ENCODE measurements around the gene HNF4A.

HNF4A gene

GRCh38 chr20:44426879-44427790 lies 71.6 kb downstream of the HNF4A start:
- DNase-seq = no peak

- DNase-seq = no peak
Measured at GRCh38 chr20:44427804-44428173, 72.3 kb downstream of the HNF4A start.

GRCh38 chr20:44428174-44429016 lies 72.9 kb downstream of the HNF4A start:
- DNase-seq = no peak

GRCh38 chr20:44429017-44429339 lies 73.5 kb downstream of the HNF4A start:
- DNase-seq = no peak

- no peak for DNase-seq
Measured at GRCh38 chr20:44429419-44430269, 74.1 kb downstream of the HNF4A start.

- no peak for DNase-seq
Measured at GRCh38 chr20:44430270-44431065, 75.0 kb downstream of the HNF4A start.

GRCh38 chr20:44431118-44431501 lies 75.6 kb downstream of the HNF4A start:
- DNase-seq = no peak

GRCh38 chr20:44431502-44432234 lies 76.2 kb downstream of the HNF4A start:
- no peak for DNase-seq

GRCh38 chr20:44432618-44433577 lies 77.4 kb downstream of the HNF4A start:
- DNase-seq = no peak

- DNase-seq = no peak
Measured at GRCh38 chr20:44433751-44434538, 78.4 kb downstream of the HNF4A start.

GRCh38 chr20:44435630-44436335 lies 80.3 kb downstream of the HNF4A start:
- DNase-seq = no peak

- no peak for DNase-seq
Measured at GRCh38 chr20:44436393-44436792, 80.9 kb downstream of the HNF4A start.

GRCh38 chr20:44437497-44437896 lies 82.0 kb downstream of the HNF4A start:
- no peak for DNase-seq

- no peak for DNase-seq
Measured at GRCh38 chr20:44438782-44439181, 83.3 kb downstream of the HNF4A start.

GRCh38 chr20:44439318-44439717 lies 83.8 kb downstream of the HNF4A start:
- no peak for DNase-seq

- no peak for DNase-seq
Measured at GRCh38 chr20:44442298-44443070, 87.0 kb downstream of the HNF4A start.

GRCh38 chr20:44445742-44446710 lies 90.5 kb downstream of the HNF4A start:
- DNase-seq = no peak
